ENCODE data around the gene PTPRT.

PTPRT gene

DNA sequence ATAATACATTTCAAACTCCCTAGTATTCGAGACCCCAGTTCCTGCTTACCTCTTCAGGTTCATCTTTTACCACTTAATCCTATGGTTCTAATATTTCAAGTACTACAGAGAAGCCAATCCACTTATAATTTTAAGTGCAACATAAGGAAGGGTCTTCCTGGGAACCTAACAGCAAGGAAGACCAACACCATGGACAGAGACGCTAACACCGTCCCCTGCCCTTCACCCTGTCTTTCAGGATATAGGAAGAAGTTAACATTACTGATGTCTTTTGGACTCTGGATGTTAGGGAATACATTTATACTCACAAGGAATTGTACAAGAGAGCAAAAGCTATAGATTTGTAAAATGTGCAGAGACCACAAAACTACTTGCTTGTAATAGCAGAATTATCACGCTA, 1006.6 kb downstream of the PTPRT start:
- DNase-seq (ENCODE audit: low read depth), result no peak
- TF ChIP-seq, protein P1, sequence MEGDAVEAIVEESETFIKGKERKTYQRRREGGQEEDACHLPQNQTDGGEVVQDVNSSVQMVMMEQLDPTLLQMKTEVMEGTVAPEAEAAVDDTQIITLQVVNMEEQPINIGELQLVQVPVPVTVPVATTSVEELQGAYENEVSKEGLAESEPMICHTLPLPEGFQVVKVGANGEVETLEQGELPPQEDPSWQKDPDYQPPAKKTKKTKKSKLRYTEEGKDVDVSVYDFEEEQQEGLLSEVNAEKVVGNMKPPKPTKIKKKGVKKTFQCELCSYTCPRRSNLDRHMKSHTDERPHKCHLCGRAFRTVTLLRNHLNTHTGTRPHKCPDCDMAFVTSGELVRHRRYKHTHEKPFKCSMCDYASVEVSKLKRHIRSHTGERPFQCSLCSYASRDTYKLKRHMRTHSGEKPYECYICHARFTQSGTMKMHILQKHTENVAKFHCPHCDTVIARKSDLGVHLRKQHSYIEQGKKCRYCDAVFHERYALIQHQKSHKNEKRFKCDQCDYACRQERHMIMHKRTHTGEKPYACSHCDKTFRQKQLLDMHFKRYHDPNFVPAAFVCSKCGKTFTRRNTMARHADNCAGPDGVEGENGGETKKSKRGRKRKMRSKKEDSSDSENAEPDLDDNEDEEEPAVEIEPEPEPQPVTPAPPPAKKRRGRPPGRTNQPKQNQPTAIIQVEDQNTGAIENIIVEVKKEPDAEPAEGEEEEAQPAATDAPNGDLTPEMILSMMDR (IDR thresholded peaks at IDR 0.05; ENCODE audit: insufficient read depth, low read depth, low read length, missing control alignments), result no peak
- H3K4me3 ChIP-seq (ENCODE audit: low read depth, low read length), result no peak overlapping the region

GRCh38 chr20:42181064-42181463, 1008.6 kb downstream of the PTPRT start:
- DNase-seq (ENCODE audit: low read depth), result no peak
- TF ChIP-seq, protein P1 (IDR thresholded peaks at IDR 0.05; ENCODE audit: insufficient read depth, low read depth, low read length, missing control alignments), result no peak
- H3K4me3 ChIP-seq (ENCODE audit: low read depth, low read length), result no peak overlapping the region

DNA sequence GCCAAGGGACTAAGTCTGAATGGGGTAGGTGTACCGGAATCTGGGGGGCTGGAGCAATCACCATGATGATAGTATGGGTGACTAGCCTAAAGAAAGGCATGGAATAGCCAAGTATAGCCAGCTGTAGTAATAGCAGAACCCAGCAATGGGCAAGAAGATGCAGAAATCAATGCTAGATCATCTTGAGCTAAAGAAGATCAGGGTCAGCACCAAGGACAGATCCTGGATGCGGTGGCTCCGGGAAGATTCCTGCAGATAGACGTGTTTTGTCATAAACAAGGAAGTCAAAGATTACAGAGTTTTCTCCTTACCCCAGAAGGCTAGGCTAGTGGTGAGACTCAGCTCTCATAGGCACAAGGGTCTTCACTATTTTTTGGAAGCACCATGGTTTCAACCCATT, 1009.9 kb downstream of the PTPRT start:
- peak; percentile 1 for DNase-seq (ENCODE audit: low read depth)
- H3K4me3 ChIP-seq (ENCODE audit: low read depth, low read length), result no peak overlapping the region
- TF ChIP-seq, protein P1 (IDR thresholded peaks at IDR 0.05; ENCODE audit: insufficient read depth, low read depth, low read length, missing control alignments), result no peak

GRCh38 chr20:42173440-42173839, 1016.3 kb downstream of the PTPRT start:
- H3K4me3 ChIP-seq (ENCODE audit: low read depth, low read length), result no peak overlapping the region
- DNase-seq (ENCODE audit: low read depth), result no peak
- TF ChIP-seq, protein P1 (IDR thresholded peaks at IDR 0.05; ENCODE audit: insufficient read depth, low read depth, low read length, missing control alignments), result no peak

GRCh38 chr20:42164121-42164890, 1025.4 kb downstream of the PTPRT start:
- no peak overlapping the region for H3K4me3 ChIP-seq (ENCODE audit: low read depth, low read length)
- TF ChIP-seq, protein P1 (IDR thresholded peaks at IDR 0.05; ENCODE audit: insufficient read depth, low read depth, low read length, missing control alignments), result no peak
- no peak for DNase-seq (ENCODE audit: low read depth)

GRCh38 chr20:42161228-42161829, 1028.4 kb downstream of the PTPRT start:
- TF ChIP-seq, protein P1 (IDR thresholded peaks at IDR 0.05; ENCODE audit: insufficient read depth, low read depth, low read length, missing control alignments), result no peak
- no peak overlapping the region for H3K4me3 ChIP-seq (ENCODE audit: low read depth, low read length)

More at GRCh38 chr20:42161228-42161829, 1028.4 kb downstream of the PTPRT start:
- DNase-seq (ENCODE audit: low read depth), result no peak
